Stimulated activated CD4-positive, alpha-beta T cell treated with anti-CD3 and anti-CD28 coated beads, Interleukin-4, amount 100 ng/mL, for 24 hours (primary cell): ENCODE data around the gene PLAA.
A peak's percentile ranks its signal among the peaks of the same experiment; 100 is the strongest.

Experiments used
- DNase-seq: peaks from one replicate; pipeline ENCODE4 v3.0.0-alpha.2; 2020

The PLAA gene

GRCh38 chr9:26946753-26947727 is at the start of gene PLAA:
Gene PLAA, minus strand, starts transcription at chr9:26947242. Its CDS starts 197 bp downstream, at chr9:26947045.
- peak; percentile 86 for DNase-seq

DNA sequence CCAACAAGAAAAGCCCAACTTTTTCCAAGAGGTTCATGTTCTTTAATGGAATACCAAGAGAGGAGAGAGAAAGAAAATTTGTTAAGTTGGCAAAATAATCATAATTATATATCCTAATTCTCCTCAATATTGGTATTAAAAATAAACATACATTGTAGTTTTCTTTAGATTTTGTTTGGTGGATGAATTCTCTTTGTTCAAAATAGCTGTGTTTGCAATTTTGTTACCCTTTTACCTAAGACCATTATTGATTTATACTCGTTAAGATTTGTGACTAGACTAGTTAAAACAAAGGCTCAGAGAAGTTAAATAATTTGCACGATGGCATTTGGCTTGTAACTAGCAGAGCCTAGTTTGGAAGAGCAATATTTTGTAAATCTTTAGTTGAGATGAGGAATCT is 48.8 kb upstream of the PLAA start:
- DNase-seq, result no peak

DNA sequence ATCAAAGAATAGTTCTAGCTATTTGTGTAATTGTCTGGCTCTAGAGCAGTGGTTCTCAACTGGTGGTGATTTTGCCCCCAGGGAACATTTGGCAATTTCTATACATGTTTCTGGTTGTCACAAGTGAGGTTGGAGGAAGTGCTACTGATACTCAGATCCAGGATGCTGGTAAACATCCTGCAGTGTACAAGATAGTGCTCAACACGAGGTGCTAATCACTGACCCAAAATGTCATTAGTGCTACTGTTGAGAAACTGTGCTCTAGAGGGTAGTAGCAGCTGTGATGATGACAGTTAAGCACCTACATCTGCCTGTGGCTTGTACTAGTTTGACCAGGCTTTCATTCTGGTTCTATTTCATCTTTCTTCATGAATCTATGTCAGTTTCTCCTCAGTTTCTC is 36.3 kb upstream of the PLAA start:
- DNase-seq, result no peak

- DNase-seq, result peak; percentile 9
These were observed 29.0 kb upstream of the PLAA start for GRCh38 chr9:26975728-26976707.

GRCh38 chr9:26974927-26975326 is 27.9 kb upstream of the PLAA start:
- no peak for DNase-seq

DNA sequence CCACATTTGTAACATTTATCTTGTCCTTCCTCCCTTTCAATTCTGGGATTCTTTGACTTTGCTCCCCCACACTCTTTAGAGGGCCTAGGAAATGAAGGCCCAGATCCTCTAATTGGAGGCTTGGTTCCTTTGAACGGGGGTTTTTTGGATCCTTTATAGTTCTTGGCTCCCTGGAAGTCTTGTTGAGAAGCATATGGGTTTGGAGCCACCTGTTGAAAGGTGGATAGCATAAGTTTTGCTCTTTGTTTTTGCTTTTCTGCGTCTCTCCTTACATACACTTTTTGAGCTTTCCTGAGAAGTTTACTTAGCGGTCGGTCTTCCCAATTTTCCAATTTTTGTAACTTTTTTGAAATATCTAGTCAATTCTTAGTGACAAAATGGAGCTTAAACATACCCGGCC is 26.9 kb upstream of the PLAA start:
- no peak for DNase-seq

DNA sequence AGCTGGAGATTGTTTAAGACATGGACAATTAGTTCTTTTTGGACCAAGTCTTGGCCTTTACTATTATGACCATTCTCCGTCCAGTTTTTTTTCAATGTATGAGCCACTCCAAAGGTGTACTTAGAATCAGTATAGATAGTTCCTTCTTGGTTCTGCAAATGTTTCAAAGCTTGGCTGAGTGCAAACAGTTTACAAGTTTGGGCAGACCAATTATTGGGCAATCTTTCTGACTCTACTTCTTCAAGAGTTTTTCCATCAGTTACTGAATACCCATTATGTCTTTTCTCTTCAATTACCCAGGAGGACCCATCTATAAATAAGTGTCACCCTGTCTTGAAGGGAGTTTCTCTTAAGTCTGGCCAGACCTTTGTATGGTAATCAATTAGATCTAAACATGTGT is 24.7 kb upstream of the PLAA start:
- no peak for DNase-seq

- DNase-seq, result no peak
These were observed 9.8 kb upstream of the PLAA start for GRCh38 chr9:26956860-26957233.

- DNase-seq, result peak; percentile 94
These were observed 9.1 kb upstream of the PLAA start, which contains the start of gene IFT74 for GRCh38 chr9:26955921-26956859. Gene IFT74, plus strand, starts transcription at chr9:26956412. Its CDS starts 5,556 bp downstream, at chr9:26961968.

GRCh38 chr9:26955222-26955903 is 8.3 kb upstream of the PLAA start:
- no peak for DNase-seq

GRCh38 chr9:26954050-26954508 is 7.0 kb upstream of the PLAA start:
- DNase-seq, result no peak

- no peak for DNase-seq
These were observed 4.8 kb upstream of the PLAA start for GRCh38 chr9:26951794-26952193.

DNA sequence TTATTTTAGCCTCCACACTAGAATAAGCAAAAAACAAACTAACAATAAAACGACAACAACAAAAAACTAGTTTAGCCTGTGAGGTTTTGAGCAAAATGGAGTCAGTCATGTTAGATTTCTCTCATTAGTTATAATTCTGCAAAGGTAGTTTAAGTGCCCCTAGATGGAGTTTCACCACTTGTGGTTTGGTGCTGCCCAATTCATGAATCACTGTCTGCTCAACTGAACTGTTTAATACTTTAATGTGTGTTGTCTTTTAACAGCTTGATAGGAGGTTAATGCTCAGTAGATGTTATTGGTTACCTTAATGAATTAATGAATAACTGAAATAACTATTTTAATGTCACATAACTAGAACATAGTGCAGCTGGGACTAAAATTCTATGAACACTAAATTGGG is 3.5 kb upstream of the PLAA start:
- no peak for DNase-seq

DNA sequence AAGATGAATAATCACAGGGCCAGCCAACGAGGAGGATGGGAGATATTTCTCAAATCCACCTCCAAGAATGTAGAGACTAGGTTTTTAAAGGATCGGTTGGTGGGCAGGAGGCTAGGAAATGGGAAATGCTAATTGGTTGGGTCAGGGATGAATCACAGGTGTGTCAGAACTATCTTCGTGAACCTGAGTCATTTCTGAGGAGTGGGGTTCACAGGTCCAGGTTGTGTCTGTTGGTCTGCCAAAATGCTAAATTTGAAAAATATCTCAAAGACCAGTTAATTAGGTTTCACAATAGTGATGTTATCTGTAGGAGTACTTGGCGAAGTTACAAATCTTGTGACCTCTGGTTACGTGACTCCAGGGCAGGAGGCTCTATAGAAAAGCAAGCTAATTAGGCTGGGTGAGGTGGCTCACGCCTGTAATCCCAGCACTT is 2.6 kb upstream of the PLAA start:
- no peak for DNase-seq

GRCh38 chr9:26947736-26948135 is 694 bp upstream of the PLAA start:
- DNase-seq, result peak; percentile 51

DNA sequence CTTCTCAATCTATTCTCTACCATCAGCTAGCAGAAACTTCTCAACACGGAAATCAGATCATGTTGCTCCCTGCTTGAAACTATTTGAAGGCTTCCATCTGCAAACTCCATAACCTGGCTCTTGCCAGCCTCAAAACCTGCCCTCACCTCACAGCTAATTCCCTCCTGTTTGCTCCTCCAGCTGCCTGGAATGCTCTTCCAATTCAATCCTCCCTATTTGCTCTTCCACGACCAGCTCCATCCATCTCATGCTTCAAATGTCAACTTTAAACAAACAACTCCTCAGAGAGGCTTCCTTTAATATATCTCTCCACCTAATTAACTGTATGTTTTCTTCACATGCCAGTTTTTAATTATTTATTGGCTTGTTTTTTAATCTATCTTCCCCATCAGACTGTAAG is 1.5 kb downstream of the PLAA start:
- no peak for DNase-seq

DNA sequence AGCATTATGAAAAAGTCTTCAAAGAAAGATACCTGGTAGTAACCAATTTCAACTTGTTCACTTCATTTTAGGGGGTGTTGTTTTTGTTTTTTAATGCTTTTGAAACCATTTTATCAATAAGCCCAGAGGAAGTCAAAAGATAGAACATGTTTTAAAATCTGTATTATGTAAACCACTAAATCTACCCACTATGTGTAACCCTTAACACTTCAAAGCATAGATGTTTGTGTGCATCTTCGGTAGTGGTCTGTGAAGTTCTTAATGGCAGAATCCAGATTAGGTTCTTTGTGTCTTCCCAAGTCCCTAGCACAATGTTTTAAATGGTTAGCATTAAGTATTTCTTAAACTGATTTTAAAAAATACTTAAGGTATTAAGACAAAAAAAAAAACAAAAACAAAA is 6.3 kb downstream of the PLAA start:
- DNase-seq, result no peak

- DNase-seq, result no peak
These were observed 6.9 kb downstream of the PLAA start for GRCh38 chr9:26939955-26940711.

DNA sequence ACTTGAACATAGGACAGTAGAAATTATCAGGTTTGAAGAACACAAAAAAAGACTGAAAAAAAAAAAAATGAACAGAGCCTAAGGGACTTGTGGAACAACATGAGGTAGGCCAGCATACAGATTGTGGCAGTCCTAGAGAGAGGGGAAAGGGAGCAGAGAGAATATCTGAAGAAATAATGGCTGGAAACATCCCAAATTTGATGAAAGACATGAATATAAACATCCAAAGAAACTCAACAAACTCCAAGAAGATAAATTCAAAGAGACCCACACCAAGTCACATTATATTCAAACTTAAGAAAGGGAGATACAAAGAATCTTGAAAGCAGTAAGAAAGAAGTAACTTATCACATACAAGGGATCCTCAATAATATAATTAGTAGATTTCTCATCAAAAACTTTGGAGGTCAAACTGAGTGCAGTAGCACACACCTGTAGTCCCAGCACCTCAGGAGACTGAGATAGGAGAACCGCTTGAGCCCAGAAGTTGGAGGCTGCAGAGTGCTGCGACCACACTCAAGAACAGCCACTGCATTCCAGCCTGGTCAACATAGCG is 9.1 kb downstream of the PLAA start:
- no peak for DNase-seq

DNA sequence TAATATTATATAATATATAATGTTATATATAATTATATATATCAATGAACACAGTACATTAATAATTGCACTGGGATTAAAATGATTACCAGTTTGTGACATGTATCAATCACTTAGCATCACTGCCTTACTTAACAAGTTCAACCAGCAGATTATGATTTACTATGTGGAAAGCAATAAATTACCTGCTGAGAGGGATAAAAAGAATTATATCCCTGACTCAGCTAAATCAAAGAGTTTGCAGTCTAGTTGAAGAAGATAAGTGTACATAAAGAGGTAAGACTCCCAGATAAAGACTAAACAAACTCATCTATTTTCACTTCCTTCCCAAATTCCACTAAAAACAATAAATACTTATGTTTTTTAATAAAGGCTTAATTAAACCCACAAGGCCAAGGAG is 11.2 kb downstream of the PLAA start:
- no peak for DNase-seq
